ENCODE results near the gene CHST15. TPM values are rescaled to one million over a fixed set of nuclear protein-coding genes. Genes with fewer than 3 reads are reported as not detected.

Gene CHST15
- total RNA-seq, 2 donors from 2014 or later: 0.95 TPM; not detected in 1

- Mint-ChIP-seq H3K27me3 (no peaks in the 10 kb centered on the region), H3K4me1 (ENCODE audit: low read depth in 2 of 2) (no peaks in the 10 kb centered on the region), H3K9me3 (no peaks in the 10 kb centered on the region)
Observed at GRCh38 chr10:124127965-124128810, 34.8 kb upstream of the CHST15 start.

GRCh38 chr10:124127563-124127962 is 34.2 kb upstream of the CHST15 start:
- no peak overlapping the region for H3K27ac Mint-ChIP-seq
- H3K36me3 Mint-ChIP-seq: no peaks in the 10 kb centered on the region

More at GRCh38 chr10:124127965-124128810, 34.8 kb upstream of the CHST15 start:
- H3K27ac Mint-ChIP-seq: no peak overlapping the region
- no peak for ATAC-seq
- H3K4me3 Mint-ChIP-seq: no peak overlapping the region
- DNase-seq (ENCODE audit: low spot score): no peak
- H3K36me3 Mint-ChIP-seq: no peaks in the 10 kb centered on the region

GRCh38 chr10:124126983-124127385 is 33.6 kb upstream of the CHST15 start:
- Mint-ChIP-seq H3K27me3 (no peaks in the 10 kb centered on the region), H3K9me3 (no peaks in the 10 kb centered on the region), H3K4me3 (no peak overlapping the region), H3K36me3 (no peaks in the 10 kb centered on the region), H3K4me1 (ENCODE audit: low read depth in 2 of 2) (no peaks in the 10 kb centered on the region), H3K27ac (no peak overlapping the region)
- ATAC-seq (no peak), DNase-seq (ENCODE audit: low spot score) (no peak)

More at GRCh38 chr10:124127563-124127962, 34.2 kb upstream of the CHST15 start:
- DNase-seq (ENCODE audit: low spot score) (no peak), ATAC-seq (no peak)
- Mint-ChIP-seq H3K4me1 (ENCODE audit: low read depth in 2 of 2) (no peaks in the 10 kb centered on the region), H3K27me3 (no peaks in the 10 kb centered on the region), H3K9me3 (no peaks in the 10 kb centered on the region), H3K4me3 (no peak overlapping the region)

GRCh38 chr10:124126145-124126982 is 33.0 kb upstream of the CHST15 start:
- Mint-ChIP-seq H3K4me3 (no peak overlapping the region), H3K27ac (no peak overlapping the region), H3K9me3 (no peaks in the 10 kb centered on the region), H3K27me3 (no peaks in the 10 kb centered on the region), H3K36me3 (no peaks in the 10 kb centered on the region), H3K4me1 (ENCODE audit: low read depth in 2 of 2) (no peaks in the 10 kb centered on the region)
- DNase-seq (ENCODE audit: low spot score) (no peak), ATAC-seq (no peak)

GRCh38 chr10:124125305-124126116 is 32.1 kb upstream of the CHST15 start:
- no peak overlapping the region for H3K4me3 Mint-ChIP-seq
- no peaks in the 10 kb centered on the region for H3K36me3 Mint-ChIP-seq
- H3K9me3 Mint-ChIP-seq: no peaks in the 10 kb centered on the region
- ATAC-seq (no peak), DNase-seq (ENCODE audit: low spot score) (no peak)
- no peaks in the 10 kb centered on the region for H3K27me3 Mint-ChIP-seq
- H3K4me1 Mint-ChIP-seq (ENCODE audit: low read depth in 2 of 2): no peaks in the 10 kb centered on the region
- H3K27ac Mint-ChIP-seq: no peak overlapping the region

- no peaks in the 10 kb centered on the region for H3K36me3 Mint-ChIP-seq
- no peaks in the 10 kb centered on the region for H3K27me3 Mint-ChIP-seq
- no peak for DNase-seq (ENCODE audit: low spot score)
- H3K27ac Mint-ChIP-seq: no peak overlapping the region
- H3K9me3 Mint-ChIP-seq: no peaks in the 10 kb centered on the region
- H3K4me3 Mint-ChIP-seq: no peak overlapping the region
- H3K4me1 Mint-ChIP-seq (ENCODE audit: low read depth in 2 of 2): no peaks in the 10 kb centered on the region
- ATAC-seq: no peak
Observed at GRCh38 chr10:124124769-124125161, 31.4 kb upstream of the CHST15 start.

GRCh38 chr10:124124123-124124768 is 30.8 kb upstream of the CHST15 start:
- no peaks in the 10 kb centered on the region for H3K4me1 Mint-ChIP-seq (ENCODE audit: low read depth in 2 of 2)
- no peak overlapping the region for H3K4me3 Mint-ChIP-seq
- no peak overlapping the region for H3K27ac Mint-ChIP-seq
- DNase-seq (ENCODE audit: low spot score) (no peak), ATAC-seq (no peak)
- no peaks in the 10 kb centered on the region for H3K27me3 Mint-ChIP-seq
- H3K36me3 Mint-ChIP-seq: no peaks in the 10 kb centered on the region
- no peaks in the 10 kb centered on the region for H3K9me3 Mint-ChIP-seq

GRCh38 chr10:124123156-124123555 is 29.8 kb upstream of the CHST15 start:
- ATAC-seq: no peak
- H3K4me1 Mint-ChIP-seq (ENCODE audit: low read depth in 2 of 2): no peaks in the 10 kb centered on the region
- no peaks in the 10 kb centered on the region for H3K9me3 Mint-ChIP-seq

GRCh38 chr10:124122211-124122610 is 28.8 kb upstream of the CHST15 start:
- no peaks in the 10 kb centered on the region for H3K27me3 Mint-ChIP-seq
- H3K4me1 Mint-ChIP-seq (ENCODE audit: low read depth in 2 of 2): no peaks in the 10 kb centered on the region
- H3K27ac Mint-ChIP-seq: no peak overlapping the region
- no peak overlapping the region for H3K4me3 Mint-ChIP-seq
- no peaks in the 10 kb centered on the region for H3K9me3 Mint-ChIP-seq
- DNase-seq (ENCODE audit: low spot score) (no peak), ATAC-seq (no peak)
- H3K36me3 Mint-ChIP-seq: no peaks in the 10 kb centered on the region

More at GRCh38 chr10:124123156-124123555, 29.8 kb upstream of the CHST15 start:
- Mint-ChIP-seq H3K36me3 (no peaks in the 10 kb centered on the region), H3K27ac (no peak overlapping the region), H3K27me3 (no peaks in the 10 kb centered on the region), H3K4me3 (no peak overlapping the region)
- DNase-seq (ENCODE audit: low spot score): no peak

- H3K9me3 Mint-ChIP-seq: no peaks in the 10 kb centered on the region
- ATAC-seq (peak in 1 of 2 donors; percentile 17), DNase-seq (ENCODE audit: low spot score) (no peak)
- no peaks in the 10 kb centered on the region for H3K4me1 Mint-ChIP-seq (ENCODE audit: low read depth in 2 of 2)
- H3K27me3 Mint-ChIP-seq: no peaks in the 10 kb centered on the region
- no peak overlapping the region for H3K4me3 Mint-ChIP-seq
- H3K27ac Mint-ChIP-seq: no peak overlapping the region
- no peaks in the 10 kb centered on the region for H3K36me3 Mint-ChIP-seq
Observed at GRCh38 chr10:124120410-124121061, 27.1 kb upstream of the CHST15 start.

GRCh38 chr10:124119946-124120345 is 26.5 kb upstream of the CHST15 start:
- ATAC-seq: no peak
- H3K9me3 Mint-ChIP-seq: no peaks in the 10 kb centered on the region
- no peak overlapping the region for H3K27ac Mint-ChIP-seq
- no peak for DNase-seq (ENCODE audit: low spot score)
- no peak overlapping the region for H3K4me3 Mint-ChIP-seq
- H3K36me3 Mint-ChIP-seq: no peaks in the 10 kb centered on the region
- no peaks in the 10 kb centered on the region for H3K27me3 Mint-ChIP-seq
- no peaks in the 10 kb centered on the region for H3K4me1 Mint-ChIP-seq (ENCODE audit: low read depth in 2 of 2)

GRCh38 chr10:124119216-124119615 is 25.8 kb upstream of the CHST15 start:
- no peaks in the 10 kb centered on the region for H3K36me3 Mint-ChIP-seq

GRCh38 chr10:124117833-124118232 is 24.4 kb upstream of the CHST15 start:
- no peak for DNase-seq (ENCODE audit: low spot score)
- H3K27ac Mint-ChIP-seq: no peak overlapping the region
- ATAC-seq: no peak
- H3K4me1 Mint-ChIP-seq (ENCODE audit: low read depth in 2 of 2): no peaks in the 10 kb centered on the region
- H3K27me3 Mint-ChIP-seq: peaks cover 3 to 9% of the 10 kb centered on the region in 2 donors
- H3K36me3 Mint-ChIP-seq: no peaks in the 10 kb centered on the region
- H3K9me3 Mint-ChIP-seq: no peaks in the 10 kb centered on the region
- H3K4me3 Mint-ChIP-seq: no peak overlapping the region

More at GRCh38 chr10:124119216-124119615, 25.8 kb upstream of the CHST15 start:
- DNase-seq (ENCODE audit: low spot score): no peak
- Mint-ChIP-seq H3K27me3 (peaks cover 3% of the 10 kb centered on the region in 2 donors), H3K4me1 (ENCODE audit: low read depth in 2 of 2) (no peaks in the 10 kb centered on the region), H3K4me3 (no peak overlapping the region), H3K9me3 (no peaks in the 10 kb centered on the region), H3K27ac (no peak overlapping the region)
- ATAC-seq: no peak

All from natural killer cell treated with Interleukin-12 subunit alpha and Interleukin-12 subunit beta and Interleukin-15 and Interleukin-18, amount 100 ng/mL, for 72 hours (primary cell).